Measurements from ENCODE around the gene KLHL17.
A peak's percentile ranks its signal among the peaks of the same experiment; 100 is the strongest.

KLHL17 gene
- 33.8 to 53.5 (median 41.1) reads per million in 4 experiments for total RNA-seq

GRCh38 chr1:960363-961131, at the start of gene KLHL17:
KLHL17 (plus strand) TSS chr1:960584; CDS start chr1:960694, 110 bp downstream.
- DNase-seq = peak; percentile 67

GRCh38 chr1:910881-911721, 49.3 kb upstream of the KLHL17 start:
- no peak for DNase-seq

- DNase-seq = no peak
Measured at GRCh38 chr1:911875-912739, 48.3 kb upstream of the KLHL17 start.

GRCh38 chr1:912740-913301, 47.6 kb upstream of the KLHL17 start:
- no peak for DNase-seq

GRCh38 chr1:913491-914130, 46.8 kb upstream of the KLHL17 start:
- DNase-seq = no peak

- no peak for DNase-seq
Measured at GRCh38 chr1:914131-914890, 46.1 kb upstream of the KLHL17 start.

GRCh38 chr1:914891-915280, 45.5 kb upstream of the KLHL17 start:
- no peak for DNase-seq

GRCh38 chr1:915295-916172, 44.9 kb upstream of the KLHL17 start:
- DNase-seq = no peak

- no peak for DNase-seq
Measured at GRCh38 chr1:916173-917075, 44.0 kb upstream of the KLHL17 start.

- no peak for DNase-seq
Measured at GRCh38 chr1:917076-917459, 43.3 kb upstream of the KLHL17 start.

GRCh38 chr1:917466-918091, 42.8 kb upstream of the KLHL17 start:
- no peak for DNase-seq

- DNase-seq = no peak
Measured at GRCh38 chr1:918353-918752, 42.0 kb upstream of the KLHL17 start.

GRCh38 chr1:918843-919242, 41.5 kb upstream of the KLHL17 start:
- DNase-seq = no peak

- DNase-seq = no peak
Measured at GRCh38 chr1:919271-919872, 41.0 kb upstream of the KLHL17 start.

GRCh38 chr1:920010-920409, 40.4 kb upstream of the KLHL17 start:
- DNase-seq = no peak

GRCh38 chr1:920521-920920, 39.9 kb upstream of the KLHL17 start:
- DNase-seq = no peak

- DNase-seq = no peak
Measured at GRCh38 chr1:921011-921837, 39.2 kb upstream of the KLHL17 start.
